ENCODE measurements around the gene BRF1.

- TF ChIP-seq CTCF (conservative IDR thresholded peaks at IDR 0.05; ENCODE audit: low read length), result no peak
- no peak for TF ChIP-seq EZH2phosphoT487 (IDR thresholded peaks at IDR 0.05; ENCODE audit: borderline replicate concordance, low read depth, low read length)
These were observed 87.4 kb downstream of the BRF1 start for GRCh38 chr14:105213361-105213760.

Measured in OCI-LY7 (cell line).